K562 (cell line): ENCODE results near the gene BRWD1. TPM values are rescaled to one million over a fixed set of nuclear protein-coding genes. Genes with fewer than 3 reads are reported as not detected.

Experiments
- CCAR2 ChIP-seq: fragments of 200-400 bp; formaldehyde crosslinking; IDR thresholded peaks from 2 replicates; pipeline ENCODE4 v1.6.1; 2017; ENCODE audit warnings: mild to moderate bottlenecking, low read depth, low read length
- E2F4 ChIP-seq: sonication (generic); formaldehyde crosslinking; IDR thresholded peaks from 2 replicates; pipeline ENCODE4 v1.8.0; 2022; ENCODE audit warnings: mild to moderate bottlenecking, low read depth, missing genetic modification reagents
- EZH2 ChIP-seq: IDR thresholded peaks from 2 replicates; pipeline ENCODE4 v1.6.1; 2012; ENCODE audit warnings: low read depth, mild to moderate bottlenecking, inconsistent platforms, low read length, borderline replicate concordance
- IRF9 ChIP-seq: fragments of 450-650 bp; IDR thresholded peaks from 2 replicates; pipeline ENCODE4 v1.6.1; 2016; ENCODE audit warnings: missing biosample characterization, missing genetic modification characterization
- KDM5B ChIP-seq: fragments of 200-600 bp; sonication (generic); IDR thresholded peaks from 2 replicates; pipeline ENCODE4 v1.6.1; 2012; ENCODE audit warnings: low read depth, mild to moderate bottlenecking, moderate library complexity, low read length, control low read depth, inconsistent platforms; ENCODE audit not compliant: insufficient replicate concordance
- L3MBTL2 ChIP-seq: fragments of 450-650 bp; IDR thresholded peaks from 2 replicates; pipeline ENCODE4 v1.6.1; 2016; ENCODE audit warnings: mild to moderate bottlenecking, moderate library complexity
- NFE2 ChIP-seq: IDR thresholded peaks from 2 replicates; pipeline ENCODE4 v1.6.1; 2014; ENCODE audit warnings: antibody characterized with exemption, low read depth
- PHB ChIP-seq: fragments of 250-450 bp; sonication (Bioruptor Pico); IDR thresholded peaks from 2 replicates; pipeline ENCODE4 v1.5.0; 2021
- RAD51 ChIP-seq: fragments of 450-650 bp; IDR thresholded peaks from 2 replicates; pipeline ENCODE4 v1.7.1; 2016; ENCODE audit warnings: low read depth, mild to moderate bottlenecking, borderline replicate concordance
- RBM25 ChIP-seq: fragments of 200-400 bp; formaldehyde crosslinking; IDR thresholded peaks from 2 replicates; pipeline ENCODE4 v1.6.1; 2018; ENCODE audit warnings: low read length, low read depth, moderate library complexity; ENCODE audit not compliant: severe bottlenecking
- SFPQ ChIP-seq: fragments of 200-400 bp; formaldehyde crosslinking; IDR thresholded peaks from 2 replicates; pipeline ENCODE4 v1.6.1; 2017; ENCODE audit warnings: mild to moderate bottlenecking, low read depth, low read length, moderate library complexity
- SMARCC2 ChIP-seq: fragments of 450-650 bp; IDR thresholded peaks from 2 replicates; pipeline ENCODE4 v1.6.1; 2017; ENCODE audit warnings: antibody characterized with exemption, moderate library complexity, mild to moderate bottlenecking, low read depth
- SRSF7 ChIP-seq: fragments of 200-400 bp; formaldehyde crosslinking; optimal IDR thresholded peaks from 2 replicates; pipeline ENCODE3; 2017; ENCODE audit warnings: mild to moderate bottlenecking, low read depth, low read length
- STAT5A ChIP-seq: IDR thresholded peaks from 2 replicates; pipeline ENCODE4 v1.6.1; 2012; ENCODE audit warnings: low read length, inconsistent platforms, borderline replicate concordance
- TSC22D4 ChIP-seq: fragments of 450-650 bp; IDR thresholded peaks from 2 replicates; pipeline ENCODE4 v1.6.1; 2016; ENCODE audit warnings: missing genetic modification characterization, missing biosample characterization, control low read depth
- ZKSCAN8 ChIP-seq: fragments of 200-800 bp; sonication (Bioruptor generic); IDR thresholded peaks from 2 replicates; pipeline ENCODE4 v1.6.1; 2016; ENCODE audit warnings: missing genetic modification characterization, missing compliant biosample characterization
- ZNF224 ChIP-seq: sonication (generic); formaldehyde crosslinking; IDR thresholded peaks from 2 replicates; pipeline ENCODE4 v1.8.0; 2022; ENCODE audit warnings: mild to moderate bottlenecking, missing genetic modification reagents
- ZNF280B ChIP-seq: fragments of 250-450 bp; sonication (Bioruptor Pico); IDR thresholded peaks from 2 replicates; pipeline ENCODE4 v1.5.1; 2021; ENCODE audit warnings: mild to moderate bottlenecking
- ZNF445 ChIP-seq: fragments of 250-450 bp; sonication (Bioruptor Pico); IDR thresholded peaks from 2 replicates; pipeline ENCODE4 v1.4.0; 2020; ENCODE audit warnings: low read depth, mild to moderate bottlenecking, moderate library complexity
- polyA plus RNA-seq, 8 experiments: library from polyadenylated mRNA; depleted of rRNA in 4 of 8; stranded (reverse) in 5 of 8; unstranded in 3 of 8; fragments of >200 nt; fragmentation: Nextera tagmentation in 2 of 8; fragmentation: Illumina TruSeq in 1 of 8; extraction: Ambion mirVana in 2 of 8; extraction: Trizol in 1 of 8; gene quantifications; 2 replicates each; pipeline versions ENCODE4 v1.2.1 to v1.2.3, GENCODE V29; 2011 to 2014; ENCODE audit warnings: inconsistent platforms in 1 of 8, missing spikeins in 1 of 8
- total RNA-seq, 7 experiments: library from RNA; depleted of rRNA in 6 of 7; stranded (reverse); fragments of >200 nt in 6 of 7; fragmentation: Illumina TruSeq in 2 of 7; extraction: Trizol in 2 of 7; gene quantifications; 2 replicates each; pipeline versions ENCODE4 v1.2.1 to v1.2.3, GENCODE V29; 2011 to 2021; ENCODE audit warnings: low replicate concordance in 1 of 7
- TF ChIP-seq, protein P1 (sequence below): sonication (generic); formaldehyde crosslinking; IDR thresholded peaks from 2 replicates; pipeline ENCODE4 v1.8.1; 2022; ENCODE audit warnings: missing genetic modification reagents
- TF ChIP-seq, protein P2 (sequence below): fragments of 250-450 bp; sonication (Bioruptor Pico); IDR thresholded peaks from 2 replicates; pipeline ENCODE4 v1.6.1; 2021; ENCODE audit warnings: mild to moderate bottlenecking

The BRWD1 gene
- total and polyA plus RNA-seq, 9 of the 15 experiments (the other 6 are each of a cell fraction or from before 2014, with no cell fraction given): 10.1 to 60.2 (median 34.1) TPM

GRCh38 chr21:39313571-39314142 lies at the start of gene BRWD1 (continued):
- no peak for TF ChIP-seq IRF9 (tag)
- 0 out of 2 replicates have a peak, but pooled peaks have one; percentile 21 for TF ChIP-seq ZNF224 (CRISPR knock-in tag)
- TF ChIP-seq KDM5B: peak; percentile 86
- TF ChIP-seq RBM25: no peak
- no peak for TF ChIP-seq EZH2
- 0 out of 2 replicates have a peak, but pooled peaks have one; percentile 63 for TF ChIP-seq PHB
- peak; percentile 82 for TF ChIP-seq RAD51
- no peak for TF ChIP-seq SFPQ
- TF ChIP-seq ZKSCAN8 (CRISPR knock-in tag): peak; percentile 62; the same call in 1 of the 2 replicates
- TF ChIP-seq L3MBTL2: peak; percentile 100
- no peak for TF ChIP-seq STAT5A
- no peak for TF ChIP-seq ZNF445 (CRISPR knock-in tag)
- TF ChIP-seq, protein P1, sequence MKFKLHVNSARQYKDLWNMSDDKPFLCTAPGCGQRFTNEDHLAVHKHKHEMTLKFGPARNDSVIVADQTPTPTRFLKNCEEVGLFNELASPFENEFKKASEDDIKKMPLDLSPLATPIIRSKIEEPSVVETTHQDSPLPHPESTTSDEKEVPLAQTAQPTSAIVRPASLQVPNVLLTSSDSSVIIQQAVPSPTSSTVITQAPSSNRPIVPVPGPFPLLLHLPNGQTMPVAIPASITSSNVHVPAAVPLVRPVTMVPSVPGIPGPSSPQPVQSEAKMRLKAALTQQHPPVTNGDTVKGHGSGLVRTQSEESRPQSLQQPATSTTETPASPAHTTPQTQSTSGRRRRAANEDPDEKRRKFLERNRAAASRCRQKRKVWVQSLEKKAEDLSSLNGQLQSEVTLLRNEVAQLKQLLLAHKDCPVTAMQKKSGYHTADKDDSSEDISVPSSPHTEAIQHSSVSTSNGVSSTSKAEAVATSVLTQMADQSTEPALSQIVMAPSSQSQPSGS: no peak
- no peak for TF ChIP-seq ZNF280B
- no peak for TF ChIP-seq CCAR2
- peak; percentile 10; the same call in 1 of the 2 replicates for TF ChIP-seq NFE2
- no peak; the same call in 1 of the 2 replicates for TF ChIP-seq SMARCC2
- TF ChIP-seq E2F4 (CRISPR knock-in tag): no peak
- no peak for TF ChIP-seq SRSF7
- TF ChIP-seq, protein P2, sequence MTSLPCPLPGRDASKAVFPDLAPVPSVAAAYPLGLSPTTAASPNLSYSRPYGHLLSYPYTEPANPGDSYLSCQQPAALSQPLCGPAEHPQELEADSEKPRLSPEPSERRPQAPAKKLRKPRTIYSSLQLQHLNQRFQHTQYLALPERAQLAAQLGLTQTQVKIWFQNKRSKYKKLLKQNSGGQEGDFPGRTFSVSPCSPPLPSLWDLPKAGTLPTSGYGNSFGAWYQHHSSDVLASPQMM (CRISPR knock-in tag): no peak
- TF ChIP-seq TSC22D4 (tag): no peak
